SK-N-SH treated with all-trans-retinoic acid at 6 μM for 48 hours (cell line): ENCODE measurements around the gene LYPD8.
"Not testable (repeated sequence)": the region's sequence is repeated elsewhere in the genome, so short reads cannot be mapped to it uniquely, and the experiment has no call there.

Source experiments
- ATAC-seq: fragments of 200-7000 bp; cut with Tn5 transposase; 3 replicates; pipeline ENCODE4 v1.9.1; 2020; ENCODE audit warnings: mild to moderate bottlenecking, moderate library complexity
- ARNTL ChIP-seq: fragments of 450-650 bp; formaldehyde crosslinking; IDR thresholded peaks from 2 replicates; pipeline ENCODE4 v1.5.0; 2020; ENCODE audit warnings: low read depth, mild to moderate bottlenecking, moderate library complexity, borderline replicate concordance
- BACH2 ChIP-seq: fragments of 250-450 bp; sonication (Bioruptor Pico); IDR thresholded peaks from 2 replicates; pipeline ENCODE4 v1.9.0; 2021; ENCODE audit warnings: mild to moderate bottlenecking, borderline replicate concordance
- CREB5 ChIP-seq: fragments of 250-450 bp; sonication (Bioruptor Pico); IDR thresholded peaks from 2 replicates; pipeline ENCODE4 v1.5.1; 2020; ENCODE audit warnings: low read depth, mild to moderate bottlenecking, moderate library complexity
- CSDC2 ChIP-seq: fragments of 250-450 bp; sonication (Bioruptor Pico); IDR thresholded peaks from 2 replicates; pipeline ENCODE4 v1.5.0; 2020; ENCODE audit warnings: mild to moderate bottlenecking, moderate library complexity
- CSRNP3 ChIP-seq: fragments of 250-450 bp; sonication (Bioruptor Pico); IDR thresholded peaks from 2 replicates; pipeline ENCODE4 v1.5.1; 2021; ENCODE audit warnings: mild to moderate bottlenecking, moderate library complexity
- ESRRG ChIP-seq: fragments of 250-450 bp; sonication (Bioruptor Pico); IDR thresholded peaks from 2 replicates; pipeline ENCODE4 v1.6.1; 2021; ENCODE audit warnings: mild to moderate bottlenecking
- GLIS3 ChIP-seq: fragments of 250-450 bp; sonication (Bioruptor Pico); IDR thresholded peaks from 2 replicates; pipeline ENCODE4 v1.5.0; 2020; ENCODE audit warnings: mild to moderate bottlenecking, moderate library complexity
- ISL1 ChIP-seq: fragments of 250-450 bp; sonication (Bioruptor Pico); IDR thresholded peaks from 2 replicates; pipeline ENCODE4 v2.1.2; 2022; ENCODE audit warnings: mild to moderate bottlenecking, moderate library complexity
- OSR1 ChIP-seq: fragments of 250-450 bp; sonication (Bioruptor Pico); IDR thresholded peaks from 2 replicates; pipeline ENCODE4 v1.8.0; 2022; ENCODE audit warnings: moderate library complexity, mild to moderate bottlenecking, inconsistent platforms
- POU6F1 ChIP-seq: fragments of 250-450 bp; sonication (Bioruptor Pico); IDR thresholded peaks from 2 replicates; pipeline ENCODE4 v1.8.0; 2021; ENCODE audit warnings: low read depth, mild to moderate bottlenecking, moderate library complexity, borderline replicate concordance
- PPARA ChIP-seq: fragments of 250-450 bp; sonication (Bioruptor Pico); IDR thresholded peaks from 2 replicates; pipeline ENCODE4 v1.5.0; 2020; ENCODE audit warnings: mild to moderate bottlenecking, borderline replicate concordance
- RARB ChIP-seq: fragments of 250-450 bp; sonication (Bioruptor Pico); IDR thresholded peaks from 2 replicates; pipeline ENCODE4 v1.8.0; 2021; ENCODE audit warnings: mild to moderate bottlenecking, moderate library complexity
- SNAI2 ChIP-seq: fragments of 250-450 bp; sonication (Bioruptor Pico); IDR thresholded peaks from 2 replicates; pipeline ENCODE4 v1.5.0; 2020; ENCODE audit warnings: mild to moderate bottlenecking, moderate library complexity
- TCF4 ChIP-seq: fragments of 250-450 bp; sonication (Bioruptor Pico); IDR thresholded peaks from 2 replicates; pipeline ENCODE4 v1.8.0; 2021; ENCODE audit warnings: mild to moderate bottlenecking, moderate library complexity, borderline replicate concordance
- TOX ChIP-seq: fragments of 250-450 bp; sonication (Bioruptor Pico); IDR thresholded peaks from 2 replicates; pipeline ENCODE4 v1.8.0; 2021; ENCODE audit warnings: mild to moderate bottlenecking, moderate library complexity, borderline replicate concordance
- ZC3H10 ChIP-seq: fragments of 250-450 bp; sonication (Bioruptor Pico); IDR thresholded peaks from 2 replicates; pipeline ENCODE4 v1.5.1; 2021; ENCODE audit warnings: mild to moderate bottlenecking, moderate library complexity
- ZFP3 ChIP-seq: fragments of 250-450 bp; sonication (Bioruptor Pico); IDR thresholded peaks from 2 replicates; pipeline ENCODE4 v1.5.0; 2020; ENCODE audit warnings: mild to moderate bottlenecking, moderate library complexity
- ZNF565 ChIP-seq: fragments of 450-650 bp; formaldehyde crosslinking; conservative IDR thresholded peaks from 2 replicates; pipeline ENCODE4 v1.5.0; 2020; ENCODE audit warnings: low read depth, mild to moderate bottlenecking, moderate library complexity
- ZNF70 ChIP-seq: fragments of 450-650 bp; formaldehyde crosslinking; IDR thresholded peaks from 2 replicates; pipeline ENCODE4 v1.5.0; 2020; ENCODE audit warnings: mild to moderate bottlenecking, moderate library complexity
- ZNF8 ChIP-seq: fragments of 450-650 bp; formaldehyde crosslinking; IDR thresholded peaks from 2 replicates; pipeline ENCODE4 v1.5.0; 2020; ENCODE audit warnings: mild to moderate bottlenecking, moderate library complexity
- TF ChIP-seq, protein P1 (sequence below): fragments of 250-450 bp; sonication (Bioruptor Pico); IDR thresholded peaks from 2 replicates; pipeline ENCODE4 v1.5.0; 2020; ENCODE audit warnings: mild to moderate bottlenecking, moderate library complexity

Gene LYPD8

DNA sequence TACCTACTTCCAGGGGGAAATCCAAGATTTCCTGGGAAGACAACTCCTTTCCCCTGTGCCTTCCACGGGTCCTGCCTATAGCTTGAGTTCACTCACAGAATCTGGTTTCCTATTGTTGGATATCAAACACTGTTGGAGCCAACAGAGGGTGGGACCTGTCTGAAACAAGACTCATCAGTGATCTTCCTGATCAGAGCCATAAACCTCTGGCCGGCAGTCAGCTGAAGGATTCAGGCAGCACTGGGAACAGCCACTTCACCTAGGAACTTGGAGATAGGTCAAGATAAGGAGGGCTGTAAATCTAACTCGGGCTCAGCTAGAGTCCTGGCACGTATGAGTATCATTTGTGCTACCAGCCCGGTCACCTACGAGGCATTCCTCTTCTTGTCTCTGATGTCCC, 46.9 kb upstream of the LYPD8 start (continued):
- TF ChIP-seq ISL1 (CRISPR knock-in tag): no peak

GRCh38 chr1:248800459-248800858, 44.9 kb upstream of the LYPD8 start:
- TF ChIP-seq ISL1 (CRISPR knock-in tag) (no peak), SNAI2 (CRISPR knock-in tag) (no peak), RARB (no peak), ZC3H10 (CRISPR knock-in tag) (no peak), ZNF8 (CRISPR knock-in tag) (no peak), PPARA (no peak), CREB5 (CRISPR knock-in tag) (no peak), TOX (CRISPR knock-in tag) (no peak)
- ATAC-seq: no peak

DNA sequence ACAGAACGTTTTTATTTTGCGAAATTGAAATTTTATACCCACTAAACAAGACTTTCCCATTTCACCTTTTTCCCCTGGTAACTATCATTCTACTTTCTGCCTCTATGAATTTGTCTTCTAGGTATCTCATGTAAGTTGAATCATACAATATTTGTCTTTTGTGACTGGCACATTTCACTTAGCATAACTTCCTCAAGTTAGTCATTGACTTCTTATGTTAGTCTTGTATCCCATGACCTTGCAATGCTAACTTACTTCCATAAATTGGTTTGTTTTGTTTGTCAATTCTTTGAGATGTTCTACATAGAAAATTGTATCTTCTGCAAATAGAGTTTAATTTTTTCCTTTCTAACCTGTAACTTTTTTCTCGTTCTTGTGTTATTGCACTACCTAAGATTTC, 43.2 kb upstream of the LYPD8 start:
- ATAC-seq: no peak
- no peak for TF ChIP-seq ZNF70 (CRISPR knock-in tag)
- TF ChIP-seq BACH2 (CRISPR knock-in tag): no peak
- no peak for TF ChIP-seq ZC3H10 (CRISPR knock-in tag)
- TF ChIP-seq GLIS3 (CRISPR knock-in tag): no peak
- no peak for TF ChIP-seq CREB5 (CRISPR knock-in tag)
- no peak for TF ChIP-seq ISL1 (CRISPR knock-in tag)
- no peak for TF ChIP-seq PPARA
- TF ChIP-seq CSRNP3 (CRISPR knock-in tag): no peak
- TF ChIP-seq POU6F1: no peak

DNA sequence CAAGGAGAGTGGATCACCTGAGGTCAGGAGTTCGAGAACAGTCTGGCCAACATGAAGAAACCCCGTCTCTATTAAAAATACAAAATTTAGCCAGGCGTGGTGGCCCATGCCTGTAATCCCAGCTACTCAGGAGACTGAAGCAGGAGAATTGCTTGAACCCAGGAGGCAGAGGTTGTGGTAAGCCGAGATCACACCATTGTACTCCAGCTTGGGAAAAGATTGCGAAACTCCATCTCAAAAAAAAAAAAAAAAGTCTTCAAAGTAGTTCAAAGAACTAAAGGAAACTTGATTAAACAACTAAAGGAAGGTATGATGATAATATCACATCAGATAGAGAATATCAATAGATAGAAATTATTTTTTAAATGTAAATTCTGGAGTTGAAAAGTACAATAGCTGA, 39.1 kb upstream of the LYPD8 start:
- ATAC-seq: not testable (repeated sequence)

- ATAC-seq: no peak
- TF ChIP-seq OSR1 (CRISPR knock-in tag): no peak
- TF ChIP-seq ZNF565 (CRISPR knock-in tag): no peak
- TF ChIP-seq, protein P1, sequence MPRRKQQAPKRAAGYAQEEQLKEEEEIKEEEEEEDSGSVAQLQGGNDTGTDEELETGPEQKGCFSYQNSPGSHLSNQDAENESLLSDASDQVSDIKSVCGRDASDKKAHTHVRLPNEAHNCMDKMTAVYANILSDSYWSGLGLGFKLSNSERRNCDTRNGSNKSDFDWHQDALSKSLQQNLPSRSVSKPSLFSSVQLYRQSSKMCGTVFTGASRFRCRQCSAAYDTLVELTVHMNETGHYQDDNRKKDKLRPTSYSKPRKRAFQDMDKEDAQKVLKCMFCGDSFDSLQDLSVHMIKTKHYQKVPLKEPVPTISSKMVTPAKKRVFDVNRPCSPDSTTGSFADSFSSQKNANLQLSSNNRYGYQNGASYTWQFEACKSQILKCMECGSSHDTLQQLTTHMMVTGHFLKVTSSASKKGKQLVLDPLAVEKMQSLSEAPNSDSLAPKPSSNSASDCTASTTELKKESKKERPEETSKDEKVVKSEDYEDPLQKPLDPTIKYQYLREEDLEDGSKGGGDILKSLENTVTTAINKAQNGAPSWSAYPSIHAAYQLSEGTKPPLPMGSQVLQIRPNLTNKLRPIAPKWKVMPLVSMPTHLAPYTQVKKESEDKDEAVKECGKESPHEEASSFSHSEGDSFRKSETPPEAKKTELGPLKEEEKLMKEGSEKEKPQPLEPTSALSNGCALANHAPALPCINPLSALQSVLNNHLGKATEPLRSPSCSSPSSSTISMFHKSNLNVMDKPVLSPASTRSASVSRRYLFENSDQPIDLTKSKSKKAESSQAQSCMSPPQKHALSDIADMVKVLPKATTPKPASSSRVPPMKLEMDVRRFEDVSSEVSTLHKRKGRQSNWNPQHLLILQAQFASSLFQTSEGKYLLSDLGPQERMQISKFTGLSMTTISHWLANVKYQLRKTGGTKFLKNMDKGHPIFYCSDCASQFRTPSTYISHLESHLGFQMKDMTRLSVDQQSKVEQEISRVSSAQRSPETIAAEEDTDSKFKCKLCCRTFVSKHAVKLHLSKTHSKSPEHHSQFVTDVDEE (CRISPR knock-in tag): no peak
- TF ChIP-seq ZNF70 (CRISPR knock-in tag): no peak
- no peak for TF ChIP-seq GLIS3 (CRISPR knock-in tag)
- TF ChIP-seq ARNTL (CRISPR knock-in tag): no peak
- no peak for TF ChIP-seq POU6F1
- no peak for TF ChIP-seq ZNF8 (CRISPR knock-in tag)
- no peak for TF ChIP-seq BACH2 (CRISPR knock-in tag)
- TF ChIP-seq ZC3H10 (CRISPR knock-in tag): no peak
- TF ChIP-seq ESRRG (CRISPR knock-in tag): no peak
- TF ChIP-seq ZFP3 (CRISPR knock-in tag): no peak
- no peak for TF ChIP-seq RARB
- no peak for TF ChIP-seq CSDC2 (CRISPR knock-in tag)
- TF ChIP-seq TCF4 (CRISPR knock-in tag): no peak
Observed at GRCh38 chr1:248793592-248793991, 38.0 kb upstream of the LYPD8 start.
